ENCODE measurements around the gene FBXO5. TPM values are rescaled to one million over a fixed set of nuclear protein-coding genes. Genes with fewer than 3 reads are reported as not detected.

FBXO5 gene
- total and polyA plus RNA-seq, 4 donors = 1.5 to 32.1 (median 1.8) TPM

GRCh38 chr6:153024709-153025017 is 41.8 kb upstream of the FBXO5 start:
- 2% methylated on average over 1 of the region's 1 CpG for WGBS
- H3K4me1 ChIP-seq (ENCODE audit: control insufficient read depth in 4 of 4, insufficient read depth in 4 of 4, low read length in 3 of 4) = peaks cover 0 to 20% (median 7%) of the 10 kb centered on the region in 4 donors
- H3K27me3 ChIP-seq (ENCODE audit: control insufficient read depth in 4 of 4, insufficient read depth in 4 of 4, low read length in 3 of 4) = no peaks in the 10 kb centered on the region
- no peaks in the 10 kb centered on the region for H3K9me3 ChIP-seq (ENCODE audit: control insufficient read depth in 4 of 4, low read length in 3 of 4)
- no peak overlapping the region for H3K4me3 ChIP-seq (ENCODE audit: low read depth in 1 of 3, low read length in 3 of 3)
- no peak overlapping the region for H3K27ac ChIP-seq (ENCODE audit: low read depth in 1 of 2, low read length in 2 of 2)
- no peak overlapping the region for H3K9ac ChIP-seq (ENCODE audit: low read depth in 1 of 2, low read length in 2 of 2)
- H3K36me3 ChIP-seq (ENCODE audit: control insufficient read depth in 4 of 4, insufficient read depth in 3 of 4, low read depth in 1 of 4, low read length in 3 of 4) = no peaks in the 10 kb centered on the region
- no peak for DNase-seq (ENCODE audit: low spot score)
- TF ChIP-seq FOXA2 (IDR thresholded peaks at IDR 0.05) = no peak
- no peak for TF ChIP-seq ATF3 (IDR thresholded peaks at IDR 0.05)
- no peak for TF ChIP-seq TAF1 (conservative IDR thresholded peaks at IDR 0.05)

- peak; percentile 84 for TF ChIP-seq CTCF (IDR thresholded peaks at IDR 0.05; ENCODE audit: low read depth, low read length, missing input control)
- TF ChIP-seq RAD21 (IDR thresholded peaks at IDR 0.05) = peak; percentile 83 to 90
- no peak for TF ChIP-seq MAX (IDR thresholded peaks at IDR 0.05)
- Histone ChIP-seq H3K36me3 (ENCODE audit: control insufficient read depth in 4 of 4, insufficient read depth in 3 of 4, low read depth in 1 of 4, low read length in 3 of 4) (no peaks in the 10 kb centered on the region), H3K4me3 (ENCODE audit: low read depth in 1 of 3, low read length in 3 of 3) (no peak overlapping the region), H3K27ac (ENCODE audit: low read depth in 1 of 2, low read length in 2 of 2) (no peak overlapping the region), H3K4me1 (ENCODE audit: control insufficient read depth in 4 of 4, insufficient read depth in 4 of 4, low read length in 3 of 4) (peaks cover 0 to 18% (median 6%) of the 10 kb centered on the region in 4 donors), H3K27me3 (ENCODE audit: control insufficient read depth in 4 of 4, insufficient read depth in 4 of 4, low read length in 3 of 4) (no peaks in the 10 kb centered on the region), H3K9ac (ENCODE audit: low read depth in 1 of 2, low read length in 2 of 2) (no peak overlapping the region), H3K9me3 (ENCODE audit: control insufficient read depth in 4 of 4, low read length in 3 of 4) (no peaks in the 10 kb centered on the region)
- 39% methylated on average over 6 of the region's 6 CpGs for WGBS
- no peak for DNase-seq (ENCODE audit: low spot score)
These were observed 41.3 kb upstream of the FBXO5 start for GRCh38 chr6:153023977-153024708.

GRCh38 chr6:153018355-153018754 is 35.5 kb upstream of the FBXO5 start:
- H3K4me3 ChIP-seq (ENCODE audit: low read depth in 1 of 3, low read length in 3 of 3) = no peak overlapping the region
- TF ChIP-seq ZBTB33 (IDR thresholded peaks at IDR 0.05) (no peak), GABPA (IDR thresholded peaks at IDR 0.05 in 1 of 2, conservative IDR thresholded peaks at IDR 0.05 in 1 of 2) (no peak), HNF4A (conservative IDR thresholded peaks at IDR 0.05) (no peak), SP1 (IDR thresholded peaks at IDR 0.05) (no peak), FOXA2 (IDR thresholded peaks at IDR 0.05) (no peak), YY1 (IDR thresholded peaks at IDR 0.05) (no peak), HNF4G (IDR thresholded peaks at IDR 0.05) (no peak), CTCF (IDR thresholded peaks at IDR 0.05; ENCODE audit: low read depth, low read length, missing input control) (no peak), RXRA (IDR thresholded peaks at IDR 0.05) (no peak)
- no peak overlapping the region for H3K9ac ChIP-seq (ENCODE audit: low read depth in 1 of 2, low read length in 2 of 2)
- no peak overlapping the region for H3K27ac ChIP-seq (ENCODE audit: low read depth in 1 of 2, low read length in 2 of 2)
- no peaks in the 10 kb centered on the region for H3K4me1 ChIP-seq (ENCODE audit: control insufficient read depth in 4 of 4, insufficient read depth in 4 of 4, low read length in 3 of 4)
- 94% methylated on average over 3 of the region's 3 CpGs for WGBS
- peaks cover 0 to 3% (median 0%) of the 10 kb centered on the region in 4 donors for H3K27me3 ChIP-seq (ENCODE audit: control insufficient read depth in 4 of 4, insufficient read depth in 4 of 4, low read length in 3 of 4)
- no peak for DNase-seq (ENCODE audit: low spot score)
- H3K36me3 ChIP-seq (ENCODE audit: control insufficient read depth in 4 of 4, insufficient read depth in 3 of 4, low read depth in 1 of 4, low read length in 3 of 4) = no peaks in the 10 kb centered on the region
- H3K9me3 ChIP-seq (ENCODE audit: control insufficient read depth in 4 of 4, low read length in 3 of 4) = no peaks in the 10 kb centered on the region
